GM18909 (cell line): ENCODE data around the gene TRIM40.

ENCODE experiments used
- ATAC-seq: cut with Tn5 transposase; IDR thresholded peaks from one replicate; pipeline ENCODE4 v1.9.1; 2021; ENCODE audit warnings: mild to moderate bottlenecking; ENCODE audit not compliant: unreplicated experiment, poor library complexity

The TRIM40 gene

GRCh38 chr6:30194797-30195690 is 59.1 kb downstream of the TRIM40 start:
- ATAC-seq: no peak

GRCh38 chr6:30195951-30196350 is 60.0 kb downstream of the TRIM40 start:
- no peak for ATAC-seq

GRCh38 chr6:30196376-30196775 is 60.4 kb downstream of the TRIM40 start:
- ATAC-seq: no peak
